Endometrium (tissue), 2 donors: ENCODE data around the gene DEFB114.

Experiments
- FAIRE-seq: peaks from 2 replicates; lab custom pipeline; 2012; peaks lifted over from hg19 to GRCh38; lab: Jason Lieb, UNC
- donor health status: control.
- donor health status: control.

The DEFB114 gene

GRCh38 chr6:49935387-49935786, 28.6 kb downstream of the DEFB114 start:
- no peak for FAIRE-seq

- no peak for FAIRE-seq
Measured at GRCh38 chr6:49934770-49935169, 29.2 kb downstream of the DEFB114 start.

GRCh38 chr6:49933526-49933925, 30.4 kb downstream of the DEFB114 start:
- no peak for FAIRE-seq

GRCh38 chr6:49929340-49929739, 34.6 kb downstream of the DEFB114 start:
- FAIRE-seq: no peak

GRCh38 chr6:49923826-49924225, 40.1 kb downstream of the DEFB114 start:
- FAIRE-seq: peak; percentile 95

GRCh38 chr6:49919935-49920644, 43.9 kb downstream of the DEFB114 start:
- no peak for FAIRE-seq

GRCh38 chr6:49919261-49919660, 44.7 kb downstream of the DEFB114 start:
- FAIRE-seq: no peak

- no peak for FAIRE-seq
Measured at GRCh38 chr6:49918787-49919186, 45.2 kb downstream of the DEFB114 start.

- no peak for FAIRE-seq
Measured at GRCh38 chr6:49915035-49915434, 48.9 kb downstream of the DEFB114 start.

- no peak for FAIRE-seq
Measured at GRCh38 chr6:49913636-49914375, 50.2 kb downstream of the DEFB114 start.

- FAIRE-seq: no peak
Measured at GRCh38 chr6:49912196-49912595, 51.8 kb downstream of the DEFB114 start.

GRCh38 chr6:49911252-49911651, 52.7 kb downstream of the DEFB114 start:
- no peak for FAIRE-seq
